Measurements from ENCODE around the gene PLCB3.
A peak's percentile ranks its signal among the peaks of the same experiment; 100 is the strongest.

The PLCB3 gene

DNA sequence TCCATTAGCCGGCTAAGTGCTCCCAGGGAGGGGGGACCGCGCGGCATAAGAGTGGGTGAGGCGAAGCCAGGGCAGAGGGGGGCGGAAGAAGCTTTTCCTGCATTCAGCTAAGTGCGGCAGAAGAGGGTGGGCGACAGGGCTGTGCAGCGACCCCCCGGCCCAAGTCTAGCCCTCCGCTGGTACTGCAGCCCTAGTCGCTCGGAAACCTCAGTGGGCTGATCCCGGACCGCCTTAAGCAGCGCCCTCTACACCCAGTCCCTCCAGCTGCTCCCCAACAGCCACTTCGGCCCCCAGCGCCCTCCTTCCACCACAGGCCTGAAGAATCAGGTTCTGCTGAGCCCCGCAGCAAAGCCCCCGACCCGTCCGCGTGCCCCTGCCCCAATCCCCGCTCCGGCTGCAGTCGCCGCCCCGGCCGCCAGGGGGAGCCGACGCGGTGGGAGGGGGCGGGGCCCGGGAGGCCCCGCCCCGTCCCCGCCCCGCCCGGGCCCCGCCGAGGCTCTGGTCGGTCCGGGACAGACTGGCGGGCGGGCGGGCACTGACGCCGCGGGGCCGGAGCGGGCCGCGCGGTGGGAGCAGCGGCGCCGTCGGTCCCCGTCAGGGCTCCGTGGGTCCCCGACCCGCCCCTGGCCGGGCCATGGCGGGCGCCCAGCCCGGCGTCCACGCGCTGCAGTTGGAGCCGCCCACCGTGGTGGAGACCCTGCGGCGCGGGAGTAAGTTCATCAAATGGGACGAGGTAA is at the start of gene PLCB3:
TSS of gene PLCB3 (plus strand) at position 515 of the 737 bp plus-strand sequence. CDS start at position 635, 120 bp downstream.
- peak; percentile 69 for DNase-seq

DNA sequence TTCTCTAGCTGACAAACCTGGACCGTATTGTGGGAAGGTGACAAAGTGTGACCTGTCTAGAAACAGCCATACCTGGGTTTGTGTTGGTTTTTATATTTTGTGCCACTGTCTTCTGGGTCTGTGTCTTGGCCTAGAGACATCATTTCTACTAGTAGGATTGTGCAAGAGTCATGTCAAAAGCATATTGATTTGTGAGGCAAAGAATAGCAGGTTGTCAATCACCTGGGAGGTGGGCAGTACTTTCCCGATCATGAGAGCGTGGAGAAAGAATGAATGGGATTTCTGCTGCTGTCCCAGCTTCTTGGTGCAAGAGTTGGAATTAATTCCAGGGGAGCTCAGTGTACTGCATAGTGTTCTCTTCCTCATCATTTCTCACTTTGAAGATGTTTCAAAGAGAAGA is 49.8 kb upstream of the PLCB3 start:
- DNase-seq, result no peak

DNA sequence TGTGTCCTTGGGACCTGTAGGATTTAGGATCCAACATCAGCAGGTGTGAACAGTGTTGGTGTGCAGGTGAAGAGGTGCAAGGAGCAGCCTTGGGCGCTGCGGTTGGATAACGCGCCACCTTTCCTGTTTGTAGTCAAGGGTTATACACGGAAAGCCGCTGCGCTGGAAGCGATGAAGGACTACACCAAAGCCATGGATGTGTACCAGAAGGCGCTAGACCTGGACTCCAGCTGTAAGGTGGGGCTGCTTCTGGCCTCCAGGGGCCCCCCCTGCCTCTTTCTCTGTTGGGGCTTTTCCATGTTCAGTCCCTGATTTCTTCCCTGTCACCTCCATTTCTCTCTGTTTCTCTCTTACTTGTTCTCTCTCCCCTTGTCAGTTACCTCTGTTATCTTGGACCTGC is 48.3 kb upstream of the PLCB3 start:
- DNase-seq, result no peak

DNA sequence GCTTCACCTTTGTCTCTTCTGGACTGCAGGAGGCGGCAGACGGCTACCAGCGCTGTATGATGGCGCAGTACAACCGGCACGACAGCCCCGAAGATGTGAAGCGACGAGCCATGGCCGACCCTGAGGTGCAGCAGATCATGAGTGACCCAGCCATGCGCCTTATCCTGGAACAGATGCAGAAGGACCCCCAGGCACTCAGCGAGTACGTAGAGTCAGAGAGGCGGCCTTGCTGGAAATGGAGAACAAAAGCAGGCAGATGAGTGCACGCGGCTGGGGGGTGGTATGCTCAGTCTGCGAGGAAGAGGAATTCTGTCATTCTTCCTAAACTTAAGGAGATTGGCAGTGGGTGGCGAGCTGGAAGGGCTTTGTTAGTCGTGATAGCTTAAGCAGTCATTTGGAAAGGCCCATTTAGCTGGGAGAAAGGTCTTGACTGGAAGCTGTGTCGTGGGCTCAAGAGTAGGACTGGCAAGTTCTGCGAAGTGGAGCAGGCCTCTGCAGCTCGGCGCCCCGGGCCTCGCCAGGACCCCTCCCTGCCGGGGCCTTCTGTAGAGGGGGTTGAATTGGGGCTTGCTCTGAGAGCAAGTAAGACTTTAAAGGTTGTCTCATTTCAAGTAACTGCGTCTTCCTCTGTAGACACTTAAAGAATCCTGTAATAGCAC is 47.8 kb upstream of the PLCB3 start:
- DNase-seq, result no peak

DNA sequence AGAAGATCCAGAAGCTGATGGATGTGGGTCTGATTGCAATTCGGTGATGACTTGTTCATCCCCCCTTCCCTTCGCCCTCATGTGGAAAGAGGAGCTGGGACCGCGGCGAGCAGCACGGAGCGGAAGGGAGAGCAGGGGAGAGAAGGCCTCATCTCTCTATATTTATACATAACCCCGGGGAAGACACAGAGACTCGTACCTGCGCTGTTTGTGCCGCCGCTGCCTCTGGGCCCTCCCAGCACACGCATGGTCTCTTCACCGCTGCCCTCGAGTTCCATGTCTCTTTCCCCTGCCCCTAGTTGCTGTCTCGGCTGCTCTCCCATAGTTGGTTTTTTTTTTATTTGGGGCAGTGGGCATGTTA is 47.3 kb upstream of the PLCB3 start:
- no peak for DNase-seq

DNA sequence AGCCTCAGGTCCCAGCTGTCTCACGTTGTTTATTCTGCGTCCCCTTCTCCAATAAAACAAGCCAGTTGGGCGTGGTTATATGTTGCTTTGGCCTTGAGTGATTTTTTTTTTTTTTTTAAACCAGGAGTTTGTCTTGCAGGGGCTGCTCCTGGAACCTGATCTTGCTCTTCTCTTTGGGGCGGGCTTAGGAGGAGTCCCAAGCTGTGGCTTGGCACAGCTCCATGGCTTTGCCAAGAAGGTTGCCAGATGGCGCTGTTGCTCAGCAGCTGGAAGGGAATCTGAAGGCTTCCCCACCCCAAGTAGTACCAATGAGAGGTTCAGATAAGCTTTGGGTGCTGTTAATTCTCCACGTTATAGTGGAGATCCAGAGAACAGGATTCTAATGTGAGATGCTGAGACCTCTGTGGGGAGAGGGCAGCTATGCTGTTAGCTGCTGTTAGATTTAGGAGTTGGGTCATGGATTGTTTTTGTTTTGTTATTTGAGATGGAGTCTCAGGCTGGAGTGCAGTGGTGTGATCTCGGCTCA is 46.8 kb upstream of the PLCB3 start:
- peak; percentile 77 for DNase-seq

DNA sequence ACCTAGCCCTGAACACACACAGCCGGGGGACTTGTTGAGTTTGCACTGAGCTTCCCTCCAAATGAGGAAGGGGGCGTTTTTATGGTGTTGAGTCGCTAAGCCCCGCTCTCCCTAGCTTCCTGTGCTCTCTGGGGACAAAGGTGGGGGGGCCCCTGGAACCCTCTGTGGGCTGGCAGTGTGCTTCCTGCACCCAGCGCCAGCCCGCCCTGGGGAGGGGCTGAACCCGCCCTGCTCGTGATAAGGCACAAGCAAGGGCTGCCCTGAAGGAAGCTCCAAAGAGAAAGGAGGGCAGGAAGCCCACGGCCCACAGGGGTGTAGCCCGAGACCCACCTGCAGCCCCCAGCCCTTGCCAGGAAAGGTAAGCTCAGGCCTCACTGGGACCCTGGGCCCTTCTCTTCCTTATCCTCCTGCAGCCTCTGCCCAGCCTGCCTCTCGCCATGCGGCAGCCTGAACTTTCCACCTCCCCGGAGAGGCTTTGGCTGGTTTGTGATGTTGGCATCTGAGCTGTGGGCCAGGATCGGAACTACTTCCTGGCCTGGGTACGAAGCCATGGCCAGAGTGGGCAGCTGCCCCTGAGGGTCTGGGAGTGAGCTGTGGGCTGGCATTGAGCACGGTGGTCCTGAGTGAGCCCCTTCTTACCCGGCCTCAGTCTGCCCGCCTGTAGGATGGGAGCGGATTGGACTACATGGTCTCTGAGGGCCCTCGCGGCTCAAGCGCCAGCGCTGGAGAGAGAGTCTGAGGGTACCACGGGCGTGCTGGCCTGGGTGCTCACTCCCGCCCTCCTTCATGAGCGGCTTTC is 44.7 kb upstream of the PLCB3 start, which contains the start of gene FERMT3:
TSS of gene FERMT3 (plus strand) at position 265 of the 799 bp plus-strand sequence. CDS start 644 bp downstream, outside the sequence.
- DNase-seq, result peak; percentile 91

DNA sequence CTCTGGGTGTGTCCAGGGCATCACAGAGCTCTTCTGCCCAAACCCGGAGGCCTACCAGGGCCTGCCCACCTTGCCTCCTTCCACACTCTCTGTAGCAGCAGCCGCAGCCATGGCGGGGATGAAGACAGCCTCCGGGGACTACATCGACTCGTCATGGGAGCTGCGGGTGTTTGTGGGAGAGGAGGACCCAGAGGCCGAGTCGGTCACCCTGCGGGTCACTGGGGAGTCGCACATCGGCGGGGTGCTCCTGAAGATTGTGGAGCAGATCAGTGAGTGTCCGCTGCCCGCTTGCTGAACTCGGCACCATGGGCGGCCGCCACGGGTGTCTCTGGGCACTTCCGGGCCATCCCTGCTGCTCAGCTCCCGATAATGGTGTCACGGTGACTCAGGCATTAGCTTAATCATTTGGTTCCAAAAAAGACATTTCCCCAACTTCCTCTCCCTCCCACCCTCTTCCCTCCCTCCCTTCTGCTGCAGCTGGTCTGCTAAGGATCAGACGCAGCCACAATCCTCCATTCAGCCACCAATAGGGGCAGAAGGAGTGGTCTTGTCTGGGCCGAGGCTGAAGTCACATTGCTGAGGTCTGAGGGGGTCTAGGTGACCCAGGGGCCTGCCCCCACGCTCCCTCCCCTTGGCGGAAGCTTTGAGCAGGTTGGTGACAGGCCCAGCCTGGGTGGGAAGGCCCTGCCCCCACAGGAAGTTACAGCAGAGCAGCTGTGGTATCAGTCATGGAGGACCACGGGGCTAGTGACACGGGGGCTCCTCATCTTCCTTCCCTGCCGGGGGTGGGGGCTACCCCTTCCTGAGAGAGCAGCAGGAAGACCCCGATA is 43.9 kb upstream of the PLCB3 start:
- peak; percentile 91 for DNase-seq

DNA sequence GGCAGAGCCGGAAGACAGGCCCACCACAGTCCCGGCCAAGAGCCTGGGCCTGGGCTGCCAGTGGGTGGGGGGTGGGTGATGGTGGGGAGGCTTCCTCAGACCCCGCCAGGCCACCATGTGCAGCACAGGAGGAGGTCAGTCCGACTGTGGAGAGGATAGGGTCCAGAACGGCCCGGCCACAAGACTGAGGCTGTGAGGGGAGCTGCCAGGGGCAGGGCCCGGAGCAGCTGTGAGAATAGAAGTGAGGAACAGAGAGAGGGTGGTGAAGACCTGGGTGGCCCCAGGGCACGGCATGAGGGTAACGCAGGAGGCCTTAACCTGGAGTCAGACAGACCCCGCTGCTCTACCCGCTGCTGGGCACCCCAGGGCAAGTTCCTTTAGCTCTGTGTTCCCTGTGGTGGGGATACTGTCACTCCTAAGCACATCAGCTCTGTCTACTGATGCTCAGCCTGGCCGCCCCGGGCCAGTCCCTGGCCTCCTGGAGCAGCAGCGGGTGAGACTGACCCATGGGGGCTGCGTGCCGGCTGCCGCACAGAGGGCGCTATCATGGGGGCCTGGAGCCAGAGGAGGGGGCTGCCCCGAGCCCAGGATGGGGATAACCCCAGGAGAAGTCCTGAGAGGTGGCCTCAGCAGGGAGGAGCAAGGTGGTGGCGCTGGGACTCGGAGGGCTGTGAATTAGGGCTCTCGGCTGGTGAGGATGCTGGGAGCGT is 43.1 kb upstream of the PLCB3 start:
- no peak for DNase-seq

DNA sequence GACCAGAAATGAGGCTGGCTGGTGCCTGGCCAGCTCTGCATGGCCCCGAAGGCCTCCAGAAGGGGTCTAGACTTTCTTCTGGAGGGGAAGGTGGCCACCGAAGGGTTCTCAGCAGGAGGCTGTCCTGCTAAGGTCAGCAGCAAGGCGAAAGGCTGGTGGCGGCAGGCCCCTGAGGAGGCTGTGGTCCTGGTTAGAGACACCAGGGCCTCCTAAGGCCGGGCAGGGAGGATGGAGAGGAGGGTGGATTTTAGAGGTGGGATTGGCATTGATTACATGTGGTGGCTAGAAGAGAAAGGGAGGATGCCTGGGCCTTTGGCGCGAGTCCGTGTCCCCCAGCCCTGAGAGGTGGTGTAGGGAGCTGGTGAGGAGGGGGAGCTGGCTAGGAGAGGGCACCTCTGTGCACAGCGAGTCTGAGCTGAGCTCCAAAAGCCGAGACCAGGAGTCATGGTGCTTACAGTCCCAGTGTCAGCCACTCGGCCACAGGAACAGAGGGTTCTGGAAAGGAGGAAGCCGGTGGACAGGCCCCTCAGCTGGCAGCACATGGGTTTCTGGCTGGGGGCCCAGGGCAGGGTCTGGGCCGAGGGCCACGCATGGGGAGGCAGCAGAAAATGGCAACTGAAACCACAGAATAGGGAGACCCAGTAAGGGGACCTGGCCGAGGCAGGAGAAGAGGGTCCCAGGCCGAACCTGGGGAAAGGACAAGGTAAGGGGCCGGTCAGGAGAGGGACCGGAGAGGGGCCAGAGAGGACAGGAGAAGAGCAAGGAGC is 42.4 kb upstream of the PLCB3 start:
- no peak for DNase-seq

DNA sequence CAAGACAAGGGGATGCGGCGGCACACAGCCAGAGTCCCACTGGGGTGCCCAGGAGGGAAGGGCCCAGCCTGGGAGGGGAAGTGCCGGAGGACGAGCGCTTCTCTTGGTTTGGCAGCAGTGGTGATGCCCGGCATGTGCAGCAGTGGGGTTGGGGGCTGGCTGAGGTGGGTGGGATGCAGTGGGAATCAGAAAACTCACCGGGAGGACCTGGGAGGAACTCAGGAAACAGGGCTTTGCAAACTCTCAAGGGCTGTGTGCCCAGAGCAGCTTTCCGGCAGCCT is 41.8 kb upstream of the PLCB3 start:
- no peak for DNase-seq

DNA sequence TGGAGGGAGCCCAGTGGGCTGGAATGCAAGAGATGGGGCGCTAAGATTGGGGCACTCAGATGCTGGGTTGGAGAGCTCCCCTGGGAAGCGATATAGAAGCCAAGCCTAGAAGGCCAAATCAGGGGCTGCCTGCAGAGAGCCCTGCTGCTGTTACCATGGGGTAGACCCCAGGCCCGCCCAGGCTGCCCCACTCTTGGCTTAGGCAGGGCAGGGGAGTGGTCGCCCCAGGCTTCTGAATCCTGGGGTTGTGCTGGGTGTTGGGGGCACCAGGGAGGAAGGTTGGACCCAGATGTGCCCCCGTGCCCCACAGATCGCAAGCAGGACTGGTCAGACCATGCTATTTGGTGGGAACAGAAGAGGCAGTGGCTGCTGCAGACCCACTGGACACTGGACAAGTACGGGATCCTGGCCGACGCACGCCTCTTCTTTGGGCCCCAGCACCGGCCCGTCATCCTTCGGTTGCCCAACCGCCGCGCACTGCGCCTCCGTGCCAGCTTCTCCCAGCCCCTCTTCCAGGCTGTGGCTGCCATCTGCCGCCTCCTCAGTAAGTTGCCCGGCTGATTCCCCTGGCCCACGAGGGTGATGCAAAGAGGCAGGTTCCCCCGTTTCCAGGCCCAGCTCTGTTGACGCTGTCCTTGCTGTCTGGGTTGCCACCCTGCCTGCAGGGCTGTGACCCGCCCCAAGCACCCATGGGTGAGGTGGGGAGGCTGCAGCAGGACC is 40.9 kb upstream of the PLCB3 start:
- DNase-seq, result no peak

DNA sequence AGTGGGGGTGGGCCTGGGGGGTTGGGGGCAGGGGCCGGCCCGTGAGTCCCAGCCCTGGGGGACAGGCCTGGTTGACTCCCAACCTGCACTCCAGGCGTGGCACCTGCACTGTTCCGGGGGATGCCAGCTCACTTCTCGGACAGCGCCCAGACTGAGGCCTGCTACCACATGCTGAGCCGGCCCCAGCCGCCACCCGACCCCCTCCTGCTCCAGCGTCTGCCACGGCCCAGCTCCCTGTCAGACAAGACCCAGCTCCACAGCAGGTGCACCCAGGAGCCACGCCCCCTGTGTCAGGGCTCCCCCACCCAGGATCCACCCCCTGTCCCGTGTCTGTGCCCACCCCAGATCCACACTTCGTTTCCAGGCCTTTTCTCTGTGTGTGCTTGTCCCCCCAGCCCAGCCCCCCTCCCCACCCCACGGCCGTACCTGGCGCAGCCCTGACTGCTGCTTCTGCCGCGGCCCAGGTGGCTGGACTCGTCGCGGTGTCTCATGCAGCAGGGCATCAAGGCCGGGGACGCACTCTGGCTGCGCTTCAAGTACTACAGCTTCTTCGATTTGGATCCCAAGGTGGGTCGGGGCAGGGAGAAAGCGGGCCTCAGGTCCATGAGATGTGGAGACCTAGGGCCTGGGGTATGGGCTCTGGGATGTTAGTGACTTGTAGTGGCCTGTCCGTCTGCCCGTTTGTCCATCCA is 40.0 kb upstream of the PLCB3 start:
- DNase-seq, result no peak

DNA sequence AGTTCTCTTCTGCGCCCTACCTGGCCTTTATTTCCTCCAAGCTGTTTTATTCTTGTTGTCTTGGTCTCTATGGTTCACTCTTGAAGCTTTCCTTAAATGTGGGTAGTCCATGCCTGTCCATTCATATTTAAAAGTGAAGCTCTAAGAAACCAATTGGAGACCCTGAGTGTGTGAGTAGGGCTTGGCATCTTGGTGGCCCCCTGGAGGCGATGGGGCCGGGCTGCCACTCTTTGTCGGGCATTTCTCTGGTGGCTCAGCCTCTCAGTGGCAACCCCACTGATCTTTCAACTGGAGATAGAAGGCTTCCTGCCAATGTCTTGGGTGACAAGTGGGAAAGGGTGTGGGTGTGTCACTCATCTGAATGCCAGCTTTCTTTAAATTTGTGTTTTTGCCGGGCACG is 34.5 kb upstream of the PLCB3 start:
- DNase-seq, result no peak

DNA sequence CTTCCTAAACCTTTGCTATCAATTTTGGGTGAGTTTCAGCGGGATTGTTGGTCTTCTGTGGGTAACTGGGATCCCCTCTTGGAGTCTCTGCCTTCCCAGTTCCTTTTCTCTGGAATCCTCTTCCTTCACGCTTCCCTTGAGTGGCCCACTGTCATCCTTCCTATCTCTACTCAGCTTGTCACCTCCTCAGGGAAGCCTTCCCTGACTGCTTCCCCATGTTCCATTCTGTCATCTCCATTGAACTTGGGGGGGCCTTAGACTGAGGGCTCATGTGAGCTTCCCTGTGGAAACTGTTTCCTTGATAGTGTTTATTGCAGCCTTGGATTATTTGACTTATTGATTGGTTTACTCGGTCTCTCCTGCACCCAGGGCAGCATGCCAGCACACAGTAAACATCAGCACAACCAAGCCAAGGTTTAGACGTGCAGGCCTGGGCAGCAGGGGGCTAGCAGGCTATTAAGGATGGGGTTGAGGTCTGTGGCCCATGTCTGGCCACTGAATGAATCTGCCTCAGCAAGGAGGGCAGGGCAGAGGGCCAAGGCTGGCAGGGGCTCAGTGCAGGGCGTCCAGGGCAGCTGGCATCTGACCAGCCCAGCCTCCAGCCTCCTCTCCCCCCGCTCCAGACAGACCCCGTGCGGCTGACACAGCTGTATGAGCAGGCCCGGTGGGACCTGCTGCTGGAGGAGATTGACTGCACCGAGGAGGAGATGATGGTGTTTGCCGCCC is 32.5 kb upstream of the PLCB3 start:
- DNase-seq, result no peak

DNA sequence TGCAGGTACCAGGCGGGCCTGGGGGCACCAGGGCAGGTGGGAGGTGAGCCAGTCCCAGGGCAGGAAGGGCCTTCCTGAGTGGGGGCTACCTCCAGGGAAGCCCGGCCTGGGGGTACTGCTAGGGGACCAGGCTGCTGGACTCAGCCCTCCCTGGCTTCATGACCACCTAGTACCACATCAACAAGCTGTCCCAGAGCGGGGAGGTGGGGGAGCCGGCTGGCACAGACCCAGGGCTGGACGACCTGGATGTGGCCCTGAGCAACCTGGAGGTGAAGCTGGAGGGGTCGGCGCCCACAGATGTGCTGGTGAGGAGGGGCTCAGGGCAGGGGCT is 32.0 kb upstream of the PLCB3 start:
- DNase-seq, result no peak

DNA sequence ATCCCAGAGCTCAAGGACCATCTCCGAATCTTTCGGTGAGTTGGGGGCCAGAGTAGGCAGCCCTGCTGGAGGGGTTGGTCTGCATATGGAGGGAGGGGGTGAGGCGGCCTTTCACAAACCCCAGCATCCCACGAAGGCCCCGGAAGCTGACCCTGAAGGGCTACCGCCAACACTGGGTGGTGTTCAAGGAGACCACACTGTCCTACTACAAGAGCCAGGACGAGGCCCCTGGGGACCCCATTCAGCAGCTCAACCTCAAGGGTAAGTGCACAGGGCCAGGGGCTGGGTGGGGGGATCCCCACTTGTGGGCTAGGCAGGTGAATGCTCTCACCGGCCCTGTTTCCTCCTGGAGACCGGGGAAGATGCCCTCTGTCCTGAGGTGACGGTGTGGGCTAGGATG is 31.6 kb upstream of the PLCB3 start:
- no peak for DNase-seq

DNA sequence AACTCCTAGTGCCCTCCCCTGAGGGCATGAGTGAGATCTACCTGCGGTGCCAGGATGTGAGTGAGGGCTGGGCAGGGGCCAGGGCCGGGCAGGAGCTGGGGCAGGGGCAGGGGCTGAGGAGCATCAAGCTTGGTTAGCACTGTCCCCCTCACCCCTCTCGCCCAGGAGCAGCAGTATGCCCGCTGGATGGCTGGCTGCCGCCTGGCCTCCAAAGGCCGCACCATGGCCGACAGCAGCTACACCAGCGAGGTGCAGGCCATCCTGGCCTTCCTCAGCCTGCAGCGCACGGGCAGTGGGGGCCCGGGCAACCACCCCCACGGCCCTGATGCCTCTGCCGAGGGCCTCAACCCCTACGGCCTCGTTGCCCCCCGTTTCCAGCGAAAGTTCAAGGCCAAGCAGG is 31.1 kb upstream of the PLCB3 start:
- DNase-seq, result no peak

DNA sequence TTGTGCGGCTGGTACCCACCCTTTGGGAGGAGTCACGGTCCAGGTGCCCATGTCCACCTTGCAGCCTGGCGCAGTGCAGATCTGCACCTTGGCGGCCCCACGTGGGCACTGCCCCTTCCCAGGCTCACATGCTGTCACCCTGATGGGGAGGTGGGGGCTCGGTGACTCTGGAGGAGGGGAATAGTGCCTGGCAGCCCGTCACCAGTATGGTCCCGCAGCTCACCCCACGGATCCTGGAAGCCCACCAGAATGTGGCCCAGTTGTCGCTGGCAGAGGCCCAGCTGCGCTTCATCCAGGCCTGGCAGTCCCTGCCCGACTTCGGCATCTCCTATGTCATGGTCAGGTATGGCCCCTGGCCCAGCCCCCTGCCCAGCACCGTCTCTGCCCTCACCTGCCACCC is 30.5 kb upstream of the PLCB3 start:
- DNase-seq, result no peak

DNA sequence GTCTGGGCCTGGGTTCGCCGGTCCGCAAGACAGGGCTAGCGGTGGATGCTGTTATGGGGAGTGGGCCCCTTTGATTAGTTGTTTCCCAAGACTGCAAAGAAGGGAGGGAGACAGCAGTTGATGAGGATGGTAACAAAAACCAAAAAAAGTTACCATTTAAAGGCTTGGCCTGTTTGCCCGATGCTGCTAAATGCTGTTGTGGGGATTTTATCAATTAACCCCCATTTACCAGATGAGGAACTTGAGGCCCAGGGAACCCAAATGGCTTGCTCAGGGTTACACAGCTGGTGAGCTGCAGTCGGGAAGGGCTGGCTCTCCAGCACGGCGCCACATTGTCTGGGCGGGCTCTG is 28.7 kb upstream of the PLCB3 start:
- no peak for DNase-seq
